ENCODE measurements around the gene LYPD6B. TPM values are rescaled to one million over a fixed set of nuclear protein-coding genes. Genes with fewer than 3 reads are reported as not detected.

LYPD6B gene
- total RNA-seq, 1 donor from 2014 or later: 4.3 TPM

DNA sequence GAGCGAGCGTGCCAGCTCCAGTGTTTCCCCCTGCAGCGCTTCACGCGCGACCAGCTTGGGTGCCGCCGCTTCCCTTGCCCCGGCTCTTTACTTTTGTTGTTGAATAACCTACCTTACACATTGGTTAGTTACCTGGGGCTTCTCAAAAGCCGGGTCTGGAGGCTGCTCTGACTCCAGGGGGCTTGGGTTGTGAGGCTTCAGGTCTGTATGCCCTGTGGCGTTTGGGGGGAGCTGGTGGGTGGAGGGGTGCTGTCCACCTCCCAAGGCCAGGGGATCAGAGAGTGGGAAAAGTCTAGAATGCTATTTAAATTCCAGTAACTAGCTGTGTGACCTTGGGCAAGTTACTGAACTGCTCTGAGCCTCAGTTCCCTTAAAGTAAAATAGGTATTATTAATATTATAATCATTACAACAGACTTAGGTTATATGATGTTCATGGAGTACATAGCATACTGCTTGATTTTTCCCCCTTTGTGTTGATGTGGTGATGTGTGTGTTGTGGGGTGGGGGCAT, 770 bp downstream of the LYPD6B start:
- DNase-seq (ENCODE audit: low spot score): no peak

DNA sequence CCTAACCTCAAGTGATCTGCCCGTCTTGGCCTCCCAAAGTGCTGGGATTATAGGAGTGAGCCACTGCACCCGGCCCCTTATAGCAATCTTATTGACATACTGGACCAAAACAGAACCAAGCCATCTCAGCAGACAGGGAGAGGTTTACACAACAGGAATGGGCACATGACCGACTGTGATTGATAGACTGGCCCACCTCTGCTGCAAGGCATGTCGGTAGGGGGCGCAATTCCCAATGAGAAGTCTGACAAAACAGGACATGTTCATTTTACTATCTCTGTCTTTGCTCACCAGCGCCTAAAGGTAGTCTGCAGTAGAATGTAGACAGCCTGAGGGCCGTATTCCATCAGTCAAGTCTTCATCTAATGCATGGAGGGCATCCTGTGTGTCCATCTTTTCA, 2.0 kb downstream of the LYPD6B start:
- DNase-seq (ENCODE audit: low spot score): no peak

DNA sequence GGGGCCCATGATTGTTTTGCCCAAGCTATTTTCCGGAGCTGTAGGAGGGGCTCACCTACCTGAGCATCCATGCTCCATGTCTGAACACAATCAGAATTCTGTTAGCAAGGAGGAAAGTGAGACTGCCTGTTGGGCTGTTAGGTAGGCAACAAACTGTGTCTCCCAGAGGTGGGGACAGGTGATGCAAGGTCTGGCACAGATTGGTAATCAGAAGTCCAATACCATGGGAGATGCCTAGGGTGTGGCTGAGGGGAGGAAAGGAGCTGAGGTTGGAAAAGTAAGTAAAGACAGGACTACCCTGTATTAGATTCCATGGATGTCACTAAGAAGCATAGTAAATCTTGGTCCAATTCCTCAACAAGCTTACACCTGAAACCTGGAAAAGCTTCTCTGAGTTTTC, 3.0 kb downstream of the LYPD6B start:
- DNase-seq (ENCODE audit: low spot score): no peak

DNA sequence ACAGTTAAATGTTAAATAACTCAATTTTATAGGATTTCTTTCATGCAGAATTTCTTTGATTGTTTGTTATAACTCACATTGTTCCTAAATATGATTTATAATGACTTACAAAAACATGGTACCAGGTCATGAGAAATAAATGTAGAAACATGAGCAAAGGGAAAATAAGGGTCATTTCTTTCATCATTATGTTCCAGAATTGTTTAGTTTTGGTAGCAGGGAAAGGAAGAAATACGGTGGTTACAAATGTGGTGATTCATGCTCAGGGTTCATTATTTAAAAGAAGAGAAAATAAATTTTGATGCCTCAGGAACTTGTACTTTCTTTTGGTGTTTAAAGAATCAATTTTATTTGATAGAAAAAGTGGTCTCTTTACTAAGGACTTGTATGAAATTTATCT, 4.4 kb downstream of the LYPD6B start:
- no peak for DNase-seq (ENCODE audit: low spot score)

DNA sequence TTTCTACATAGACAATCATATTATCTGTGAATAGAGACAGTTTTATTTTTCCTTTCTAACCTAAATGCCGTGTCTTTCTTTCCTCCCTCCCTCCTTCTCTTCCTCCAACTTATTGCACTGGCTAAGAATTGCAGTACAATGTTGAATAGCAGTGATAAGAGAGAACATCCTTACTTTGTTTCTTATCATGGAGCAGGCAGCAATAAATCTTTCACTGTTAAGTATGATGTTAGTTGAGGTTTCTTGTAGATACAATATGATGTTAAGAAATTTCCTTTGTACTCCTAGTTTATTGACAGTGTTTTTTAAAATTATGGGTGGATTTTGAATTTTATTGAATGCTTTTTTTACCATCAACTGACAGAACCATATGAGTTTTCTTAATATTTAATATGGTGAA, 6.0 kb downstream of the LYPD6B start:
- DNase-seq (ENCODE audit: low spot score): no peak

DNA sequence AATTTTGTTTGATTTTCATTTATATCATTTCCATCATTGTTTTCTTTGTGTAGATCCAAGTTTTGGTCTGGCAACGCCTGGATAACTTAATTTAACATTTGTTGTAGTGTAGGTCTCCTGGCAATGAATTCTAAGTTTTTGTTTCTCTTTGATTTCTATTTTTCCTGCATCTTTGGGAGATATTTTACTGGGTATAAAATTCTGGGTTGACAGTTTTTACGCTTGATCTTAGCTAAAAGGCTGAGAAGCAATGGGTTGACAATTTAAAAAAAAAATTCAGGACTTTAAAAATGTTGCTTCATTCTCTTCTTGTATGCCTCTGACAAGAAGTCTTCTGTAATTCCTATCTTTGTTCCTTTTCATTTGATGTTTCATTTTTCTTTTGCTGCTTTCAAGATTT, 8.6 kb downstream of the LYPD6B start:
- DNase-seq (ENCODE audit: low spot score): no peak

DNA sequence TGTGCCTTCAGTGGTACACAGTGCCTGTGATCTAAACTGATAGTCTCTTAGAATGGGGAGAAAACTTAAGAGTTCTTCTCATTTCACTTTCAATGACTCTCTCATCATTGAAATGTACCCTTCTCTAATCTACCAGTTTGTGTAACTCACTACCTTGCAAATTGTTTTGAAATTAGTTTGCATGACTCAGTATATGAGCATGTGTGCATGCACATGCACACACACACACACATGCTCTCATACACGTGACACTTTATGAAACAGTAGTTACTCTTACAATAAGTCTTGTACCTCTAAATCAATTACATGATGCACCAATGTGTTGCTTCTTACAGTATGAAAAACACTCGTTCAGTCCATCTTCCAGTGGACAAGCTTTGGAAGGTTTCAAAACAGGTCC, 10.6 kb downstream of the LYPD6B start:
- no peak for DNase-seq (ENCODE audit: low spot score)

DNA sequence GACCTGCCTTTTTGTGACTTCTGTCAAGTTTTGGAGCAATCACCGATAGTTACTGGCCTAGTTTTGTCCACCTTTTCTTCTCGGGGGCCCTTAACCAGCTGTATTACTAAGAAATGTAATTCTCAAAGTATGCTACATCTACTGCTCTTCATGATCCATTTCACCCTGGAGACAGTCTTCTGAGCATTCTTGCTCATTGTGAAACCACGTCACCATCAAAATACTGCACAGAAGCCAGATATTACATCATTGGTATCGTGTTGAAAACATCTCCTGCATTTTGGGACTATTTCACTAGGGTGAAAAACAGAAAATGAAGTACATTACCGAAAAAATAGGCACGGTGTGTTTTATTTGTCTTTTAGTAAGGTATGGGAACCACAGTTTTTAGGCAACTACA, 11.7 kb downstream of the LYPD6B start:
- no peak for DNase-seq (ENCODE audit: low spot score)

DNA sequence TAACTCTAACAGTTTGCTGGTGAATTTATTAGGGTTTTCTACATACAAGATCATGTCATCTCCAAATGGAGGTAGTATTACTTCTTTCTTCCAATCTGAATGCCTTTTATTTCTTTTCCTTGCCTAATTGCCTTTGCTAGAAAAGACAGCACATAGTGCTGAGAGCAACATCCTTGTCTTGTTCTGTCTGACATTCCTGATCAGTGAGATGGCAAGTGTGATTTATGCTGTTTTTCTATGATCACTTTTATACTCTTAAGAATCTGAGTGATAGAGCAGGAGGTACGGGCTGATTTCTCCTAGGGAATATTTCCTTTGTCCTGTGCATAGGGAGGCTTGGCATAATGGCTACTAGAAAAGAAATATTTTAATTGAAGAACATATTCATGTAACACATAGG, 17.3 kb downstream of the LYPD6B start:
- DNase-seq (ENCODE audit: low spot score): no peak

DNA sequence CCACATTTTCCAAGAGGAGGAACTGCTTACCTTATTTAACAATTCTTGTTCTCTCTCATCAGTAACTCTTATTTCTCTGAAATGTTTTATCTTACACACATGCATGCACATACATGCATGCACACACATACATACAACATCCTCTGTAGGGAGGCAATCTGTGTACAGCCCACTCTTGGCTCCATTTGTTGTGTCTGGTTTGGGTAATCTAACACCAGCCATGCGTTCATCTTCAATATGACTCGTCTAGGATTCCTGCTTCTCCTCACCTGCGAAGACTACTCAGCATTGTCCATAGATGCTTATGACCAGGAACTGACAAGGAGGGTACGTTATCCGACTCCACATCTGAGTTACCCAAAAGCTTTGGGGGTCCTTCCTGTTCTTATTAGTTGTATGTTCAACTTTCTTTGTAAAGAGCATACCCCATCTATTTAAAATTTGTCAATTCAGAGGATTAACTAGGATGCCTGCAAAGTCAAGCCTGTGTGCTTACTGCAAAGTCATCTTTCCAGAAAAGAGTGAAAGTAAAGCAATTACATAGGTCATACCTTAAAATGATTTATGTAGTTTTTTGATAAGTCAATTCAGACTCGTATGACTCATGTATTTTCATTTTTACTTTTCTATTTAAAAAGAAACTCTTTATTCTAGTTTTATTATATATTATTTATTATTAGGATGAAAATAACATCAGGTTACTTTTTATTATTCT, 18.2 kb downstream of the LYPD6B start:
- no peak for DNase-seq (ENCODE audit: low spot score)

DNA sequence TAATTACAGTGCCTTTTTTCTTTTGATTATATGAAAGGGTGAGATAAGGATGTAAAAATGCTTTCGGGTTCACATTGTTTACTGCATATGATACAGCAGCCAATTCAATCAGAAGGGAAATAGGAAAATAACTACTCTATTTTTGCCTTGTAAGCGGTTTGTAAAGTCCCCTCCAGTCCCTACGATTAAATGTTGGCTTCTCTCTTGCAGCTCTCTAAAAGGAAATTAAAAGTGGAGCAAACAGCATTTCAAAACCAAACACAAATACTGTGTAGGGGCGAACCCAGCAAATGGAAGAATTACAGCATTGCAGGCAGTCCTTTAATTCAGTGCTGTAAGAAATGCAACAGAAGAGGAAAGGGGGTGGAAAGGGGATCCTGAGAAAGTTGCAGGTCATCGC, 18.9 kb downstream of the LYPD6B start:
- DNase-seq (ENCODE audit: low spot score): no peak

DNA sequence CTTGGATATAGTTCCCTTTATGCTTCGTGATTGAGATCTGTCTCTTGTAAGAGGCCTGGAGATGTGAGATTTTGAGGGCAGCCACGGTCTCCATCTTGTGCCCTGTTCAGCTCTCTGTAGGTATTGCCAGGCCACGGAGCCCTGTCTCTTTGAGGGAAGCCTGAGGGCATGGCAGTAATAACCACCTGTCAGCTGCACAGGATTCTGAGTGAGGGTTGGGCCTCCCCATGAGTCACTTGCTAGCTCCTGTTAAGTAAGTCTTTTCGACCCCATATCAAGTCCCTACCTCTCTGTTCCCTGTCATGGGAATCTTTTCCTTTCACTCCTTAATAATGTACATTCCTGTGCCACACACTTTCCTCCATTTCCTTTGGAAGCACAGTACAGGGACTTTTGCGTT, 20.4 kb downstream of the LYPD6B start:
- DNase-seq (ENCODE audit: low spot score): no peak

DNA sequence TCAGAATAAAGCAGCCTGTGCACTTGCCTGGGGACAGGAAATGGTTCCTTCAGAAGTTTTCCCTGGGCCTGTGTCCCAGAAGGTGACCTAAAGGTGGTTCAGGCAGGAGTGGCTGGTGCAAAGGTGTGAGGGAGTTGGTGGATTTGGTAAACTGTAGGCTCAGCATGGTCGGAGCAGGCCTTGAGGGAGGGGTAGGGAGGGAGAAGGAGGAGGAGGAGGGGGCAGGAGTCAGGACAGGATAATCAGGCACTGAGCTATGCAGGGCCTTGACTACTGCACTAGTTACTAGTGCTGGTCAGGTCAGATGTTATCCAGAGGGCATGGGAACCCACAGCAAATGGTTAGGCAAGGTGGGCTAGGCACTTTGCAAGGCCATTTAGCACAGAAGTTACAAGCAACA, 21.3 kb downstream of the LYPD6B start:
- no peak for DNase-seq (ENCODE audit: low spot score)

DNA sequence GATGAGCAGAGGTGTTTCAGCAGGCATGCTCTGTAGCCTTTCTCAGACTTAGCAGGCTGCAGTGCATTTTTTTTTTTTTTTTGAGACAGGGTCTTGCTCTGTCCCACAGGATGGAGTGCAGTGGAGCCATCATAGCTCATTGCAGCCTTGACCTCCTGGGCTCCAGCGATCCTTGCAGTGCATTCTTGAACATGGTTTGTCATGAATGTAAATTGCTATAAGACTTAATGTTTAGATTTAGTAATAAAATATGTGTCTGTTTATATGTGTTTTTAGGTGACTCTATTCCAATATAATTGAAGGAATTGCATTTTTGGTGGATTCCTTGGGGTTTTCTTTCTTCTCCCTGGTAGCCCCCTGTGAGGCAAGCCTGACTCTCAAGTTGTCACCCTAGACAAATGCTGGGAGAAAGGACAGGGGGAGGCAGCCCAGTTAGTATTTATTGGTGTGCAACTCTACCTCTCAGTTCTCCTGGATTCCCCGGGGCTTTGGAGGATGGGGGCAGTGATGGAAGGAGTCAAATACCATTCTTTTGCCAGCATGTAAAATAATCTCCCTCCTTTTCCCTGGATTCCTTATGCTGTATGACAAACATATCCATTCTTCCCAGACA, 22.7 kb downstream of the LYPD6B start:
- DNase-seq (ENCODE audit: low spot score): no peak

DNA sequence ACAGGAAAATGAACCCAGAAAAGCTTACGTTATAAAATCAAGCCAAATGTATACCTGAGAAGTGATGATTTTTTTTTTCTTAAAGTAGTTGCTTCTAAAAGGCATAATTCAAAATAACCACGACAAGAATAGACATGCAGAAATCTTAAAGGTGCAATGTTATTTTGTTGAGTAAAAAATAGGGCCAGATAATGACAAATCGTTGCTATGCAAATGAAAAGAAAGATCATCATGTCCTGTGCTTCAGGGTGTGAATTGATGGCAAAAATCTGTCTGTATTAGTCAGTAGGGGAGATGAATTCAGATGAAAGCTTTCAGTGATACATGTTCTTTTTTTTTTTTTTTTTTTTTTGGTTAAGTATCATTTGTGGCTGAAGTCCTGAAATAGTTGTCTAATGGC, 24.0 kb downstream of the LYPD6B start:
- DNase-seq (ENCODE audit: low spot score): no peak

DNA sequence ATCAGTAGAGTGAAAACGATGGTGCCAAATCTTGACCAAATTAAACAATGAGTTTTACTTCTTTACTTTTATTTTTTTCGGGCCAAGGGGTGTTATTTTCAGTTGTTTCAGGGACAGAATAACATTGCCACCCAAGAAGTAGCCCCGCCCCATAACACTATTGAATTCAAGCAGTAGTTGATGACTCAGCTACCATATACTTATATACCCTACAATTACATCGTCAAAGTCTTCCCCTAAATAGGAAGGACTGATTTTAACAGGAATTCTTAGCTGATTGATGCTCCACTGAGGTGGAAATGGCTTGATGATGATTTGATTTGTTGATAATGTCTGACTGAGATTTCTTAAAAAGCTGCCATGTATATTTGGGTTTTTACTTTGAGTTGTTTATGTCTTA, 24.7 kb downstream of the LYPD6B start:
- DNase-seq (ENCODE audit: low spot score): no peak

DNA sequence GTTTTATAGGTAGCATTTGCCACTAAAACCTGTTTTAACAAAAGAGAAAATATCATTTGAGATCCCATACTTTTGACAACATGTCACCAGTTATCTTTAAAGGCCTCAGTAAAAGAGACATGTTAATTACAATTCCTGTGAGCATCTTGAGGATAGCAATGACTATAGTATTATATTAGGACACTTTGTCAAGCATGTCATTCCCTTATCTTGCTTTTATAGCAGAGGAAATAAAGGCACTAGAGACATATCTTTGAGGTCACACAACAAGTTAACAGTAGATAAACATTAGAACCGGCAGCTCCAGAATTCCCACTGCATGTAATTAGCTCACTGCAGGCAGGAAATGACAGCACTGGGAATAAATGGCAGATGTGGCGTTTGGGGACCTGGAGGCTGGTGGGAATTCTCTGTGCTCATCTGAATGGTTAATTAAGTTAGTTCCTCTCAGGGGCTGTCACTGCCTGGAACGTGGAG, 25.9 kb downstream of the LYPD6B start:
- no peak for DNase-seq (ENCODE audit: low spot score)

DNA sequence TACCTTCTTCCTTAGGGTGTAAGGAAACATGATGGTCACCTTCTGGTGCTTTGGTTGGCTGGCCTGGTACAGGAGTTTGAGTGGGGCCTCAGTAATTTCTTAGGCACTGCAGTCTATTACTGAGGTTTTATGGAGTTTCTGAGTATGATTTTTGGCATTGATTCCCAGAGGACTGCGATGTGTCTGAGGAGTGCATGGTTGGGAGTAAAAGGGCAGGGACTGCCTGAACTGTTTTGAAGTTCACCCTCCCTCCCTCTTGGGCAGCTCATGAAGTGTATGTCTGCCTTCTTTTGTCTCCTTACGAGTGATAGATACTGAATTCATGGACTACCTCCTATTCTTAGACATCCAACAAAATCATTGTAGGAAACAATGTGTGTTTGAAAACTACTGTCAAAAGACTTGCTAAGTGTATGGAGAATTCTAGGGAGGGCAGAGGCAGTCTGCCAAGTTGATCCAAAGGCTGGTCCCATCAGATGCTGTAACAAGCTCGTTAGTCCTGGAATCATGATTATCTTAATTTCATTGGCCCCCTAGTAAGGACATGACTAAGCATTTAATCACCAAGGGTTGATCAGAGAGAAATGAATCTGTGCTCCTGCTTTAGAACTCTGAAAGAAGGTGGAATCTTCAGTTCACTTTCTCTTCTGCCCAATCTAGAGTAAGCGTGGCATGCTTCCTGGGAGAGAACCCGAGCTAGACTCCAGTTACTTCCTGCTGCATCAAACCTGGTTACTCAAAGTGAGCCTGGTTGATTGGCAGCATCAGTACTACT, 26.5 kb downstream of the LYPD6B start:
- DNase-seq (ENCODE audit: low spot score): no peak

DNA sequence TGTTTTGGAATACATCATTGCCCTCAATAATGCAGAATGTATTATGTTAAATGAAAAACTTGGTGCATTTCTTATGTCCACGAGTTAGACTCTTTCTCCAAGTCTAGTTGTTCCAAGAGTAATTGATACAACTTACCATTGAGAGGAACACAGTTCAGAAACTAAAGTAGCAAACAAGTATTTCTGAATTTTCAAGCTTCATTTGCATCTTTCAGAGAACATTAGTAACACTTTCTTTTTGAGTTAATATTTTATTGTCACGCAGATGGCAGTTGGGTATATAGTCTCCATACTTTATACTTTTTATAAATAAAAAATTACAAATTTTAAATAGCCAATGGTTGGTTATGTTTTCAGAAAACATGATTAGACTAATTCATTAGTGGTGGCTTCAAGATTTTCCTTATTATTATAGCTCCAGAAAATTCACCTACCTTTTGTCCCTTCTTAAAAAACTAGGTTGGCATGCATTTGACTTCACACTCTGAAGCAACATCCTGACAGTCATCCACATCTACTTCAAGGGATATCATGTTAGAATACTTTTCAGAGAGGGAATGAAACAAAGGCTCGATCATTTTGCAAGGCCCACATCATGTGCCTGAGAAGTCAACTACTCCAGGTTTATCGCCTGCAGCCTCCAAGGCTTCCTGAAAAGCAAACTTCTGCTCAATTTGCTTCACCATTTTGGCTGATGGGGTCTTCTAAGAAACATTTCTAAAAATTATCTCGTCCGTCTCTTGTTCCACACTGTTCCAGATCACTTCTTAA, 29.9 kb downstream of the LYPD6B start:
- no peak for DNase-seq (ENCODE audit: low spot score)

DNA sequence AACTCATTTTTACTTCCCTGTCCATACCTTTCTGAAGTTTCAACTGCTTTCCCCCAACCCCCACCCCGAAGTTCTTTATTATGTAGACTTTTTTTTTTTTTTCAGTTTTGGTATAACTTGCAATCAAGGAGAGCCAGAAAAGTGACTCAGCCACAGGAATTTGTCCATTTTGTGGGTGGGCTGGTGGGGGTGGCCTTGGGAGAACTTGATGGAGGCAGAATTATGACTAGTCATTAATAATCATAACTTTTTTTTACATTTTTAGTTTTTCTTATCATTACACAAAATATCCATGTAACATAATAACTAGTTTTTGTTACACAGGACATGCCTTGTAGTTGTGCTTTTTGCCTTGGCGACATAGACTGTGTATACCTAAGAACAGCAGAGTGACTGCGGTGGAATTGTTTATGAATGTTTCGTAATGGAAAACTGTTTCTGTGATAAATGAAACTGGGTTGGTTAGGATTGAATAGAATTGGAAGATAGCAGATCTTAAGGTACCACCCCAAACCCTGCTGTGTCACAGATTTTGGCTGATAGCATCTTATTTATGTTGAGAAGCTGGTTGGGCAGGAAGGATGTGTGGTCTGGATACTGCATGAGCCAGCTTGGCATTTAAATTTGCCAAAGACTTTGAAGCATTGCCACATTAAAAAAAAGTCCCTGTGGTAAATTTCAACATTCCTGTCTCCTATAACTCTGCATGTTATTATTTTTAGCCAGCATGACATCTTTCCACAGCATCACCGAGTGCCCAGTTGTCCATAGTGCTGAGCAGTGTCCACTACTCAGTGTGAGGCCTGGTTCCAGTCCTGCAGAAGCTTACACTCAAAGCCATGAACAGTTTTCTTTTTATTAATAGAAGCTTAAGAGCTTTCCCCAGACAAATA, 30.7 kb downstream of the LYPD6B start:
- peak; percentile 48 for DNase-seq (ENCODE audit: low spot score)

Data from umbilical cord (tissue), 2 donors.